Glomerular visceral epithelial cell (primary cell): ENCODE results near the gene TRIM49.
"Not testable (repeated sequence)": the region's sequence is repeated elsewhere in the genome, so short reads cannot be mapped to it uniquely, and the experiment has no call there.

Source experiments
- DNase-seq: peaks from one replicate; pipeline ENCODE4 v3.0.0-alpha.2; 2016; ENCODE audit errors: extremely low spot score

TRIM49 gene

GRCh38 chr11:89808475-89808874 is at the start of gene TRIM49:
TRIM49 (minus strand) TSS chr11:89808575; CDS start chr11:89804469, 4,106 bp downstream.
- not testable (repeated sequence) for DNase-seq

- DNase-seq, result not testable (repeated sequence)
These were observed 18.3 kb upstream of the TRIM49 start for GRCh38 chr11:89826694-89827093.

GRCh38 chr11:89820008-89820407 is 11.6 kb upstream of the TRIM49 start:
- DNase-seq, result not testable (repeated sequence)

- not testable (repeated sequence) for DNase-seq
These were observed 5.2 kb upstream of the TRIM49 start for GRCh38 chr11:89813535-89813934.

GRCh38 chr11:89787506-89788063 is 20.8 kb downstream of the TRIM49 start:
- not testable (repeated sequence) for DNase-seq

- not testable (repeated sequence) for DNase-seq
These were observed 22.6 kb downstream of the TRIM49 start for GRCh38 chr11:89785726-89786125.

- DNase-seq, result not testable (repeated sequence)
These were observed 57.6 kb downstream of the TRIM49 start for GRCh38 chr11:89750822-89751221.
